GM10266 (cell line): ENCODE data around the gene ST3GAL4.

ENCODE experiments used
- DNase-seq: peaks from one replicate; pipeline ENCODE4 v3.0.0; 2012; ENCODE audit errors: extremely low spot score
- CTCF ChIP-seq: IDR thresholded peaks from 2 replicates; pipeline ENCODE4 v1.5.1; 2012; ENCODE audit warnings: mild to moderate bottlenecking, low read depth; ENCODE audit not compliant: control insufficient read depth, insufficient read depth; ENCODE audit errors: missing control alignments

The ST3GAL4 gene

GRCh38 chr11:126416542-126417090, 61.1 kb downstream of the ST3GAL4 start:
- no peak for TF ChIP-seq CTCF
- peak; percentile 82 for DNase-seq

- DNase-seq = no peak
- TF ChIP-seq CTCF = no peak
Observed at GRCh38 chr11:126417091-126417862, 61.8 kb downstream of the ST3GAL4 start.

- no peak for DNase-seq
- TF ChIP-seq CTCF = no peak
Observed at GRCh38 chr11:126418887-126419286, 63.4 kb downstream of the ST3GAL4 start.

GRCh38 chr11:126419801-126420697, 64.6 kb downstream of the ST3GAL4 start:
- DNase-seq = peak; percentile 75
- no peak for TF ChIP-seq CTCF

- no peak for TF ChIP-seq CTCF
- DNase-seq = no peak
Observed at GRCh38 chr11:126420698-126421256, 65.3 kb downstream of the ST3GAL4 start.

- no peak for TF ChIP-seq CTCF
- no peak for DNase-seq
Observed at GRCh38 chr11:126421271-126421671, 65.8 kb downstream of the ST3GAL4 start.
